Activated CD4-positive, CD25-positive, alpha-beta regulatory T cell treated with anti-CD3 and anti-CD28 coated beads, Interleukin-2, amount 50 U/mL, for 16 hours (primary cell): Measurements from ENCODE around the gene PGRMC2.

Experiments
- DNase-seq: peaks from one replicate; pipeline ENCODE4 v3.0.0-alpha.2; 2020; ENCODE audit warnings: low read depth, low spot score

PGRMC2 gene

DNA sequence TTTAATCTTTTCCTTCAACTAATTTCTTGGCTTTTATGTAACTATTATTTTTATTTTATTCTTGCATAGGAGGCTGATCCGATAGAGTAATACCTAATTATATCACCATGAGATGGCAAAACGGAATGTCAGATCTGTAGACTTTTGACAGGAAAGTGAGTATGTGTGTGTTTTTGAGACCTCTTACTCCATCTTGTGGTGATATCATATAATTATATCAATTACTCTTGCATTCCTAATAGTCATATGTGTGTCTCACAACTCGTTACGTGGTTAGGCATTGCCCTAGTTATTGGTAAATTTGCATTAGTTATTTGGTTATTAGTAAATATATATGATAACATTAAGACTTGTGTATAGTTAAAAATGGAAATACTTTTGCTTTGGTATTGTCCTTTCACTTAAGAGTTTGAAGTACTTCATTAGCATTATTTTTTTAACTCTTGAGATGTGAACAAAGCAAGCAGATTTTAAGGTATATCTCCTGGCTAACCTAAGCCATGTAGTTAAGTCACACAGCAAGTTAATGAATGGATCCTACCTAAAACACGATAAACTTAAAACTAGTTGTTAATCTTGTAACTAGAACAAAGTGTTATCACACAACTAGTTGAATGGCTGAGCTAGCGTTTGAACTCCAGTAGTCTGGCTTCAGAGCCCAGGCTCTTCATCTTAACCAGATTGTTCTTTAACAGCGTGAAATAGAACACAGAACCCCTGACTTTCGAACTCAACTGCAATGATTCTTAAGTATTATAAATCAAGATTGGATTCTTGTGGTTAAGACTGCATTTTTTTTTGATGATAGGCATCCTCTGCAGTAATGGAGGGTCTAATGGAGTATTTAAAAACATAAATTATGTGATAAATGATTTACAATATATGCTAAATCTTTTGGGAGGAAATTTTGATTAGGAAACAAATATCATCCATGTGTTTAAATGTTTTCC lies 67.1 kb downstream of the PGRMC2 start:
- no peak for DNase-seq
